ENCODE results near the gene SYTL3.

SYTL3 gene

GRCh38 chr6:158763434-158764182, 113.8 kb downstream of the SYTL3 start:
- DNase-seq = no peak

- DNase-seq = no peak
Observed at GRCh38 chr6:158764183-158764849, 114.5 kb downstream of the SYTL3 start.

- no peak for DNase-seq
Observed at GRCh38 chr6:158764926-158765325, 115.1 kb downstream of the SYTL3 start.

- no peak for DNase-seq
Observed at GRCh38 chr6:158765499-158766068, 115.7 kb downstream of the SYTL3 start.

- DNase-seq = peak; percentile 60
Observed at GRCh38 chr6:158766621-158767455, 117.0 kb downstream of the SYTL3 start.

GRCh38 chr6:158767709-158768108, 117.9 kb downstream of the SYTL3 start:
- DNase-seq = no peak

GRCh38 chr6:158768436-158768835, 118.6 kb downstream of the SYTL3 start:
- no peak for DNase-seq

- DNase-seq = no peak
Observed at GRCh38 chr6:158769234-158769770, 119.4 kb downstream of the SYTL3 start.

- no peak for DNase-seq
Observed at GRCh38 chr6:158769771-158770432, 120.0 kb downstream of the SYTL3 start.

GRCh38 chr6:158770533-158771330, 120.9 kb downstream of the SYTL3 start:
- peak; percentile 62 for DNase-seq

GRCh38 chr6:158771399-158772152, 121.7 kb downstream of the SYTL3 start:
- peak; percentile 59 for DNase-seq

GRCh38 chr6:158772172-158772571, 122.3 kb downstream of the SYTL3 start:
- peak; percentile 62 for DNase-seq

GRCh38 chr6:158772851-158773371, 123.1 kb downstream of the SYTL3 start:
- peak; percentile 62 for DNase-seq

GRCh38 chr6:158773581-158774449, 124.0 kb downstream of the SYTL3 start:
- DNase-seq = peak; percentile 57

GRCh38 chr6:158774717-158775449, 125.0 kb downstream of the SYTL3 start:
- peak; percentile 38 for DNase-seq

GRCh38 chr6:158775832-158776231, 126.0 kb downstream of the SYTL3 start:
- peak; percentile 60 for DNase-seq

GRCh38 chr6:158776737-158777136, 126.9 kb downstream of the SYTL3 start:
- no peak for DNase-seq

- peak; percentile 46 for DNase-seq
Observed at GRCh38 chr6:158777510-158777909, 127.7 kb downstream of the SYTL3 start.

All from activated effector memory CD4-positive, alpha-beta T cell treated with anti-CD3 and anti-CD28 coated beads, Interleukin-2, amount 50 U/mL, for 16 hours (primary cell).